Renal cortex interstitium (tissue), 15 donors: ENCODE data around the gene MS4A5. TPM values are rescaled to one million over a fixed set of nuclear protein-coding genes. Genes with fewer than 3 reads are reported as not detected.
A peak's percentile ranks its signal among the peaks of the same experiment; 100 is the strongest.
"Not testable (repeated sequence)": the region's sequence is repeated elsewhere in the genome, so short reads cannot be mapped to it uniquely, and the experiment has no call there.

Experiments used
- DNase-seq, 11 donors: peaks; one replicate each; pipeline ENCODE4 v3.0.0-alpha.2; 2013; ENCODE audit warnings: low read depth in 9 of 11, low spot score in 4 of 11; ENCODE audit errors: extremely low read depth in 1 of 11
- long read RNA-seq, 16 experiments: transcript quantifications; one replicate each; lab custom pipeline, GENCODE V29; 2026
- polyA plus RNA-seq, 3 donors: library from polyadenylated mRNA; unstranded; fragments of 120-200 nt; gene quantifications; one replicate each; pipeline ENCODE4 v1.2.1, GENCODE V29; 2013; ENCODE audit not compliant: insufficient read length in 3 of 3

MS4A5 gene, protein sequence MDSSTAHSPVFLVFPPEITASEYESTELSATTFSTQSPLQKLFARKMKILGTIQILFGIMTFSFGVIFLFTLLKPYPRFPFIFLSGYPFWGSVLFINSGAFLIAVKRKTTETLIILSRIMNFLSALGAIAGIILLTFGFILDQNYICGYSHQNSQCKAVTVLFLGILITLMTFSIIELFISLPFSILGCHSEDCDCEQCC
- under 1 TPM in 2 of 3 donors, not detected in 1; 0.23 to 0.44 TPM for polyA plus RNA-seq
- long read RNA-seq, donor 1: 0 reads
- long read RNA-seq, donor 2: 0 reads
- long read RNA-seq, donor 3: 0 reads
- long read RNA-seq, donor 4: 0 reads
- long read RNA-seq, donor 5: 0 reads
- long read RNA-seq, donor 6: 0 reads
- long read RNA-seq, donor 7: 0 reads
- long read RNA-seq, donor 8: 0 reads
- long read RNA-seq, donor 9: 0 reads
- long read RNA-seq, donor 10: 0 reads
- long read RNA-seq, donor 11: 0 reads
- long read RNA-seq, donor 12: 0 reads
- long read RNA-seq, donor 13: 0 reads
- long read RNA-seq, donor 14: 0 reads
- long read RNA-seq, donor 15: 0 reads
- long read RNA-seq, donor 16: 0 reads

DNA sequence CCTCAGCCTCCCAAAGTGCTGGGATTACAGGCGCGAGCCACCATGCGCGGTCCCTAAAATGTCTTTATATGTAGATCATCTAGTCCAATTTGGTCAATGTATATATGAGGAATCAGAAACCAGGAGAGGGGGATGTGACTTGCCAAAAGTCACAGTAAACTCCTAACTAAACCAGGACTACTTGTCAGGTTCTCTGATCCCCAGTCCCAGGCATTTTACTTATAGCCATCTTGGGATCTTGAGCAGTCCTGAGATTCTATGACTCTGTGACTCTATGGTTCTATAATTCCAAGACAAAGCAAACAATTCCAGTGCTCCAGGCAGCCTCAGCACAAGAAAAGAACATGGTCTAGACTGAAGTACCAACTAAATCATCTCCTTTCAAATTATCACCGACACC is at the start of gene MS4A5:
TSS of gene MS4A5 (plus strand) at position 301 of the 400 bp plus-strand sequence. CDS start 103 bp downstream, outside the sequence.
- no peak for DNase-seq

DNA sequence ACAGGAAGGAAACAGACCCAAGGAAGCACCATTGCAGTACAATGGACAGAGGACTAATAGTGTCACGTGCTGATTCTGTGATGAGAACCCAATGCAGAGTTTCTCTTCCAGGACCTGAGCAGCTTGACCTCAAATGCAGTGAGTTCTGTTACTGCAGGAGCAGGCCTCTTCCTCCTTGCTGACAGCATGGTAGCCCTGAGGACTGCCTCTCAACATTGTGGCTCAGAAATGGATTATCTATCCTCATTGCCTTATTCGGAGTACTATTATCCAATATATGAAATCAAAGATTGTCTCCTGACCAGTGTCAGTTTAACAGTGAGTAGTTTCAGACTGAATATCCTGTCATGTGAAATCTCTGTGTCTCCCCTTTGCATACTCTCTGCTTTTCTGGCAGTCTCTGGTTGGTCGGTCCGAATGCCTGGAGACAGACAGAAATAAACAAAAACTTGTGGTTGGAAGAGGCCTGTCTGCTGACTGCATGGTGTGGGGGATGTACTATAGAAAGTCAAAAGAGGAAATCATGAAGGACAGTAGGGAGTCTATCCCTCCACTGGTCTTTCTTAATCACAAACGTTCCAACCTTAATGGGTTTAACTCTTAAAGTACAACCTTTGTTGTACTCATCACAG is 40.0 kb upstream of the MS4A5 start:
- no peak for DNase-seq

DNA sequence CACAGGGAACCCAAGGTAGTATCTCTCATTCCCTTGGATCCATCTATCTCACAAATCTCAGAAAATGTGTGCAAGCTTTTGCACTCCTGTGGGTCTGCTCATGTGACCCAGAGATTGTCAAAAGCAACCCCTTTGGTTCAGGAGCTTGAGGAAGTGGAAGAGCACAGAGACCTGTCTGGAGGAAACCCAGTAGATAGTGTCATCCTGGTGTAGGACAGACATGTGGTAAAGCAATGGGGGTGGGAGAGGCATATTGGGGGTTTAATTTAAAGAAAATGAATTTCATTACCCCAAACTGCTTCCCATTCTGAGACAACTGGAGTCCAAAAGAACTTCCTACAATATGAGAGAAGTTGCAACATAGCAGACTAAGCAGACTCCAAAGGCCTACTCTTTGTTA is 39.0 kb upstream of the MS4A5 start:
- no peak for DNase-seq

DNA sequence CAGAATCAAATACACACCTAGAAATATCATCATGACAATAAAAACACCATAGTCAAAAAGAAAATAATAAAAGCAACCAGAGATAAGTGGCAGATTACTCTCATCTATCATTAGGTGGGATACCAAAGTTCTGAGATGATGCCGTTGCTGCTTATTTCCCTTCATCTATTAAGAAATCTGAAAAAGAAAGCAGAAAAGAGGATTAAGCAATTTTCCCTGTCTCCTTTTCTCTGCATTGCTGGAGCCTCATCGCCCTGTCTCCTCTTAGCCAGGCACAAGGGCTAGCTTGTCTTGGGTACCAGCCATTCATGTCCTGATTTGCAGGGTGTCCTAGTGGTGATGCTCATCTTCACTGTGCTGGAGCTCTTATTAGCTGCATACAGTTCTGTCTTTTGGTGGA is 37.0 kb upstream of the MS4A5 start:
- DNase-seq: no peak

DNA sequence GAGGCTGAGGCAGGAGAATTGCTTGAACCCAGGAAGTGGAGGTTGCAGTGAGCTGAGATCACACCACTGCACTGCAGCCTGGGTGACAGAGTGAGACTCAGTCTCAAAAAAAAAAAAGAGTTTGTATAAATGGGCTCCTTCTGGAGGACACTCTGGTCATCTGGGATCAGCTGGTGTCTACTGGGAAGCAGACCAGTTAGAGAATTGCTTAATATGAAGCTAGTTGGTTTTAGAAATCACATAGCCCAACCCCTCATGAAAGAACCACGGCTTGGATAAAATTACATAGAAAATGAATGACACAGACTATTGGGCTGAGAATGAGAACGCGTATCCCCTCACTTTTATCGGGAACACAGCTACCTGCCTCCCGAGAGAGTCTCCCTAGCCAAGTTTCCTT is 36.4 kb upstream of the MS4A5 start:
- no peak for DNase-seq

DNA sequence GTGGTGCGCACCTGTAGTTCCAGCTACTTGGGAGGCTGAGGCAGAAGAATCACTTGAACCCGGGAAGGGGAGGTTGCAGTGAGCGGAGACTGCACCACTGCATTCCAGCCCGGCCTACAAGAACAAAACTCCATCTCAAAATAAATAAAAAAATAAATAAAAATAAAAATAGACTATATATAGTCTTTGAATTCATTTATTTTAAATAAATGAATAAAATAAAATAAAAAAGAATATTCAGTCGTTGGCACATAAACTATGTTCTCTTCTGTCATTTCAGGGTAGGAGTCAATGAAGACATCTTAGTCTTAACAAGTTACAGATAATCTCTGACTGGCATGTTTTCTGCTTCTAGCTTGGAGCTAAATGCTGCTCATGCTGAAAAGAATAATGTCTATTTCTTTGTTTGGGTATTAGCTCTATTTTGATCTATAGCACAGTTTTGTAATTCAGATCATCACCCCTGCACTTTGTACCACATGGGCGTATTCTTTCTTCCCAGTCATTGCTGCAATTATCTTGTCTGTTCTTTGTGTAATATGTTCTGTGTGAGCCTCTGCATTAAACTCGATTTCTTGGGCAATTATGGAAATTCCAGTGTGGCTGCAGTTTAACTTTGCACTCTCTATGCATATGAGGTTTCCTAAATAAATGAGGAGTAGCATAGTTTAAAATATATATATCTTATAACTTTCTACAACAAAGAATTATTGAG is 34.5 kb upstream of the MS4A5 start:
- no peak for DNase-seq

DNA sequence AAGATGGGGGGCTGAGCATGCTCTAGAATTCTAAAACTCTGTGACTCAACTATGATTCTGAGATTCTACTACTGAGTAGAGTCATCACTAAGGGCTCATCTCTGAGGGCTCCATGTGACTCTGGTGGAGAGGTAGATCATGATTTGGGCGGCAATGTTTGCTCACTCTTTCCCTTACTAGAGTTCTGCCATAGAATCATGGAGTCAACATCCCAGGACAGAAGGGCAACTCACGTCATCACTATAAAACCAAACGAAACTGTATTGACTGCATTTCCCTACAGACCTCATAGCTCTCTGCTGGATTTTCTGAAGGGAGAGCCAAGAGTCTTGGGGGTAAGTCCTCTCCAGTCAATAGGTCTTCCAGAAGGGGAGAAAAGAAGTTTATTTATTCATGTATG is 33.0 kb upstream of the MS4A5 start, which contains the start of gene MS4A14:
TSS of gene MS4A14 (plus strand) at position 78 of the 400 bp plus-strand sequence. CDS start at position 198, 120 bp downstream.
- no peak for DNase-seq

DNA sequence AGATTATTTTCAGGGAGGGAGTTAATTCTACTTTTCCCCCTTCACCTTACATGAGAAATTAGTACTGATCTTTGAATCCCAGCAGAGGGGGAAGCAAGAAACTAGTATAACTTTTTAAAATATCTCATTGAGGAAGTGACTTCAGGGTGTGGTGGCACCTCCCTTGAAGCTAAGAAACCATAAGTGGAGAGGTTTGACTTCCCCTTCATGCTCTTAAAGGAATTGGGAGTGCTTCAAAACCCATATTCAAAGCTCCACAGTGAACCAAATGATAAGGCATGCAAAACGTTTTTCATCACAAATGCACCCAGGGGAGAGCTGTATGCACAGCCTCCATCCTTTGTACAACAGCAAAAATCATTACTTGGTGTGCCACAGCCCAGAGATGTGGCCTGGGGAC is 32.6 kb upstream of the MS4A5 start:
- no peak for DNase-seq

DNA sequence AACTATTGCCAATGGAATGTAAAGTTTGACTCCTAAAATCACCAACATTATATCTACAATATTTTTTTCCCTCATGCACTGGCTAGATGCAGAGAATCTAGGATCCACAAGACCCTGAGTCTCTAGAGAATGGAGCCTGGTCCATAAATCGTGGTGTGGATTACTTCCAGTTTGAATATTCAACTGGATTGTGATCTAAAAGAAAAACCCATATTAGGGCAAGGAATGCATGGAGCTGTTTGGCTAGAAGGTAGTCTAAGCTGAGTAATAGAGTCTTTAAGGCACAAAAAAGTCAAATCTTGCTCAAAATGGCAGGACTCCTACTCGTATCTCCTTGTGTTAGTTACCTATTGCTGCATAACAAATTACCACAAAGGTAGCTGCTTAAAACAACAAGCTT is 9.4 kb upstream of the MS4A5 start:
- DNase-seq: no peak

DNA sequence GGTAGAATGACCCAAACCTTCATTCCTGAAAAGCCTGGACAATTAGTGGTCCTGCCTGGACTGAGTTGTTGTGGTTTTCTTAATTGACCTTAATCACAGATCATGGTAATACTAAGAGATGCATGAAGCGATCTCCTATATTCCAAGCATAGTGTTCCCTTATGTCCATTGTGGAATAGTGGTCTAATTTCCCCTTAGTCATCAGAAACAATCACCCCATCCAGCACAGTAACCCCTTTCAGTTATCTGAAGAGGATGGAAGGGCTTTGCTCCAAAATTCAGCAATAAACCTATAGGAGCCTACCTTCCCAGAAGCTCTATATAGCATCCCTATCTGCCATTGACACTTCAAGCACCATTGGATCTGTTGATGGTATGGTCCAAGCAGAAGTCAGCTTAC is 6.8 kb upstream of the MS4A5 start:
- DNase-seq: no peak

DNA sequence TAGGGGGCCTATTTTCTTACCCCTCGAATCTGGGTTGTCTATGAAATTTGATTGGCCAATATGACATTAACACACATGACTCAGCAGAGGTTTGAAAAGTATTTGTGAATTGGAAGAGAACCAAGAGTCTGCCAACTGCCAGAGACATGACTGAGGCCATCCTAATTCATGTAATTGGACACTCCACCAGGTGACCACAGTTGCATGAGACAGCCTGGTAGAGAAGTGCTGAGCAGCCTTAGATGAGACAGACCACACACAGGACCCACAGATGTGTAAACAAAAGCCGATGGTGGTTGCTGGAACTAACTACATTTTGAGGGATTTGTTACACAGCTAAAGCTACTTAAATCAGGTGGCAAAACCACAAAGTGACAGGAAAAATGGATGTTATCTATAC is 855 bp upstream of the MS4A5 start:
- DNase-seq: no peak

DNA sequence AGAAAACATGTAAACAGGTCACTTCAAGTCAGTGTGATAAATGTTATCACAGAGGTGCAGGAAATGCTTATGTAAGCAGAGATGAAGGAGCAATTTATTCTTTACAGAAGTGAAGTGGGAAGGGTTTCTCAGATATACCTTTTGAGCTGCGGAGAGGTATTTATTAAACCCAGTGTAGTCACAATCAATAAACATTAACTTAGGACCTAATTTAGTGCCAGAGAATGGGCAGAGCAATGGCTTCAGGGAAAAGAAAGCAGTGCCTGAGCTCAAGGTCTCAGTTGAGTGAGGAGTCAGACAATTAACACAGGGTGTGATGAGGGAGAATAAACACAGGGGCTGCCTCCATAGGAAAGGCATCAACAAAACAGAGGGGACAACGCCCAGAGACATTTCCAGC is 1.9 kb downstream of the MS4A5 start:
- peak in 2 of 11 donors; percentile 7 to 20 for DNase-seq

DNA sequence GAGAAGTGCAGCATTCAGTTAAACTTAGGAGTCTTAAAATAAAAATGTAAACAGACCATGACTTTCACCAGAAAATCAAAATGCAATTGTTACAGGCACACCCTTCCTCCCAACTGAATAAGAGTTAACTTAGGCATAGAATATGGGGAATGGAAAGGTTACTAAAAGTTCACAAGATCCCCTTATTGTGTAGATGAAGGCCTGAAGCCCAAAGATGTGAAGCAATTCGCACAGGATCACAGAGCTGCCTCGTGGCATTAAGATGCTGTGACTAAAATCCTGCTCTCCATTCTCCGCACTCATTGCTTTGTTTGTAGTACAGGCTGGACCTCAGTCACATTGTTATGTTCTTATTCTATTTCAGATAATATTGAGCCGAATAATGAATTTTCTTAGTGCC is 4.0 kb downstream of the MS4A5 start:
- DNase-seq: no peak

DNA sequence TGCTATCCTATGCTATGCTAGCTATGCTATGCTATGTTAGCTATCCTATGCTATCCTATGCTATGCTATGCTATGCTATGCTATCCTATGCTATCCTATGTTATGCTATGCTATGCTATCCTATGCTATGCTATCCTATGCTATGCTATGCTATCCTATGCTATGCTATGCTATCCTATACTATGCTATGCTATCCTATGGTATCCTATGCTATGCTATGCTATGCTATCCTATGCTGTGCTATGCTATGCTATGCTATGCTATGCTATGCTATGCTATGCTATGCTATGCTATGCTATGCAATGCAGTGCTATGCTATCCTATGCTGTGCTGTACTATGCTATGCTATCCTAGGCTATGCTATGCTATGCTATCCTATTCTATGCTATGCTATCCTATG is 17.7 kb downstream of the MS4A5 start:
- DNase-seq: no peak

DNA sequence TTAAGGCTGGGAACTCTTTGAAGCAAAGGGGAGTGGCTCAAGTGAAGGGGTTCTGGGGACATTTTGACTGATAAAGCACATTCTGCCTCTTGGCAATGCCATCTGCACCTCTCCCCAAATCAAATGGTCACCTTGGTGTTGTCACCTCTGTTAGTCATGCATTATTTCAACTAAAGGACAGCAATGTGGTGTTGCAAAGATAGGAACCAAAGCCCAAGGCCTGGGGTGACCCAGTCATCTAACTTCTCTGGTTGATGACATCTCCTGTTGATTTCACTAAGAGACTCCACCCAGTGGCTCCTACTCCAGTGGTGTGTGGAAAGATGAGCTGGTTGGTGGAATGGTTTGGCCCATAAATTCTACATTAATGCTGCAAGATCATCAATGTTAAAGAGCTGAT is 18.5 kb downstream of the MS4A5 start:
- no peak for DNase-seq

DNA sequence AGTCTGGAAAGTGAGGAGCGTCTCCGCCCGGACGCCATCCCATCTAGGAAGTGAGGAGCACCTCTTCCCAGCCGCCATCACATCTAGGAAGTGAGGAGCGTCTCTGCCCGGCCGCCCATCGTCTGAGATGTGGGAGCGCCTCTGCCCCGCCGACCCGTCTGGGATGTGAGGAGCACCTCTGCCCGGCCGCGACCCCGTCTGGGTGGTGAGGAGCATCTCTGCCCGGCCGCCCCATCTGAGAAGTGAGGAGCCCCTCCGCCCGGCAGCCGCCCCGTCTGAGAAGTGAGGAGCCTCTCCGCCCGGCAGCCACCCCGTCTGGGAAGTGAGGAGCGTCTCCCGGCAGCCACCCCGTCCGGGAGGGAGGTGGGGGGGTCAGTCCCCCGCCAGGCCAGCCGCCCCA is 21.8 kb downstream of the MS4A5 start:
- not testable (repeated sequence) for DNase-seq

DNA sequence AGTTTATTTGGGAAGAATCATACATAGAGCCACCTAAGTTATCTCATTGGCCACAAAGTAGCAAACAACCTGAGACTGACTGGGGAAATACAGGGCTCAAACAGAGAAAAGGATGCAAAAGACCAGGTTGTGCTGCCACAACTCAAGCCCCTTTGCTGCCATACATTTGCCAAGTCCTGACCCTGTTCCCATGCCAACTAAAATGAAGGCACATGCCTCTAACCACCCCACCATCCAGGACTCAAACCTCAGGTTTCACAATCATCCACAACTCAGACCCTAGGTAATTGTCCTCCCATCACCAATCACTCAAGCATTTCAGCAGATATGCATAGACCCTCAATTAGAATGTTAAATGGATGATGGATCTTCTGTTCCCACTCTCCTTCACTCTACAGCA is 24.8 kb downstream of the MS4A5 start:
- DNase-seq: no peak

DNA sequence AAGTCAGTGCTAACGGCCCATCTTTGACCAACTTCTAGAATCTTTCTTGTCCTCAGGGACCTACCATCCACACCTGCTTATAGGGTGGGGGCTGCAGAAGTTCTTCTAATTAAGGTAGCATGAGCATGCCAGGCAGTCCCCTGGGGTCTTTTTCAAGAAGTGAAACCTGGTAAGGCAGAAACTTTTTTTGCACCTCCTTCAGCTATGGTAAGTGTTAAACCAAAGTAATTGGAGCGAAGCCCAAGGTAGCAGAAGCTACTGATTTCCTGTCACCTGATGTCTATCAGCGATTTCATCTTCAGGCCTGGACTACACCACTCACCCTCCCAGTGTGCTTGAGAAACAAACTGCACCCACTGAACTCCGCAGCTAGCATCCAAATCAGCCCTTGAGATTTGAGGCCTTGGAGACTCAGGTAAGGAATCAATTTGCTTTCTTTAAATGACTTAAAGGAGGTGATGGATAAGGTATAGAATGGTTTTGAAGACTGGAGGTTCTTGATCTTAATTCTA is 26.2 kb downstream of the MS4A5 start, which contains the start of gene MS4A1:
TSS of gene MS4A1 (plus strand) at position 317 of the 512 bp plus-strand sequence. CDS start 6,528 bp downstream, outside the sequence.
- DNase-seq: no peak

DNA sequence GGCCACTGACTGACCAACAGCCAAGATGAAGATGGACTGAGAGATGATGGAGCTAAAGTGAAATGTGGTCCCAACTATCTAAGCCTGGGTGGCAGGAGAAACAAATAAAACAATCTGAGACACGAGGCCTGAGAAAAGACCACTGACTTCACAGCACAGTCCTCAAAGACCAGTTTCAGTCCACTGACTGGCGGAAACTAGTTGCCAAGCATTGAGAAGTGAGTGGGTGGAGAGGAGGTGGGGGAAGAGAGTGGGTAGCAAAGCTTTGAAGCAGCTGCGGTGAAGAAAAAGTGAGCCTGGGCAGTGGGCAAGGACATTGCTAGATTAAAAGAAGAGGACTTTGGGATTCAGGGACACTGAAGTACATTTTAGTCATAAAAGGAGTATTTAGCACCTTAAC is 28.2 kb downstream of the MS4A5 start:
- no peak for DNase-seq
